Measurements from ENCODE around the gene OR6C3. TPM values are rescaled to one million over a fixed set of nuclear protein-coding genes. Genes with fewer than 3 reads are reported as not detected.
"Not testable (repeated sequence)": the region's sequence is repeated elsewhere in the genome, so short reads cannot be mapped to it uniquely, and the experiment has no call there.

Gene OR6C3
- polyA plus RNA-seq (2013, experiment 1 of 2; ENCODE audit: insufficient read length): not detected
- not detected for polyA plus RNA-seq (2013, experiment 2 of 2; ENCODE audit: insufficient read length)

DNA sequence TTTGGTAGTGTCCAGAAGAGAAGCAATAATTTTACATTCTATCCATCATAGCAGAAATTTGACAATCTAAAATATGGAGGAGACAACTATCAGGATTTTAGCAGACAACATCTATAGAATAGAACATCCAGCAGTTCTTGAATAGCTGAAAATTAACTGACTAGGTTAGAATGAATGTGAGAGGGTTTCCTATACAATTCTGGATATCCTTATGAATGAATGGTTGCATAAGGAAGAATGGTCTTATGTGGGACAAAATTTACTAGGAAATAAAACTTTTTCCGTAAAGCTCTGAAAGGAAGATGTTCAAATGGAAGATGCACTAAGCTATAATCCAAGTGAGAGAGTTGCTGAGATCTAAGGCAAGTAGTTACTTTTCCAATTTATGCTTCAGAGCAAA is at the start of gene OR6C3:
OR6C3 (plus strand) TSS at position 301 of the 400 bp plus-strand sequence. CDS start 955 bp downstream, outside the sequence.
- no peak for DNase-seq

DNA sequence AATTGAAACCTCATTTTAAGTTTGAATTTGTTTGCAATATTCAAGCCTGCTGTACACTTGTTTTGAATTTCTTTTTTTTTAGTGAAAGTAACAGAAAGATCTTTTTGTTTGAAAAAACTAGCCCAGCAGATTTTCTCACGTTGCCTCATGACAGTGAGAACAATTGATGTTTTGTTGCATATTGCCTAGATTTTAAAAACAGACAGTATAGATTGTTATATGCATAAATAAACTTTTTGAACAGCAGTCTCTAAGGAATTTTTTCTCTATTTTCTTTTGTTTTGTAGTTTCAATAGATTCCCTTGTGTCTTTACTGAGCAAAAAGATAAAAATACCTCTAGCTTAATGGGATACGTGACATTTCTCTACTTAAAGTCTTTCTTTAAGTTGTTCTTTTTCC is 49.6 kb upstream of the OR6C3 start:
- DNase-seq: no peak

DNA sequence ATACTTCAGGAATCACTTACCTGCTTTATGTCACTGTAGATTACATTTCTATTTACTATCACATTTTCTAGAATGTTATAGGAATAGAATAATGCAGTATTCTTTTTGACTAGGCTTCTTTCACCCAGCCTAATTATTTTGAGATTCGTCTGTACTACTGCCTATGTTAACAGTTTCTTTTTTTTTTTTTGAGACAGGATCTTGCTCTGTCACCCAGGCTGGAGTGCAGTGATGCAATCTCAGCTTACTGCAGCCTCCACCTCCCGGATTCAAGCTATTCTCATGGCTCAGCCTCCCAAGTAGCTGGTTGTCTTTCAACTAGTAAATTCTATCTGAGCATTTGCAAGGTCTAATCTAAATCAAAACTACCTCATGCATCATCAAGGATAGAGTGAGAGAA is 40.5 kb upstream of the OR6C3 start:
- DNase-seq: no peak

DNA sequence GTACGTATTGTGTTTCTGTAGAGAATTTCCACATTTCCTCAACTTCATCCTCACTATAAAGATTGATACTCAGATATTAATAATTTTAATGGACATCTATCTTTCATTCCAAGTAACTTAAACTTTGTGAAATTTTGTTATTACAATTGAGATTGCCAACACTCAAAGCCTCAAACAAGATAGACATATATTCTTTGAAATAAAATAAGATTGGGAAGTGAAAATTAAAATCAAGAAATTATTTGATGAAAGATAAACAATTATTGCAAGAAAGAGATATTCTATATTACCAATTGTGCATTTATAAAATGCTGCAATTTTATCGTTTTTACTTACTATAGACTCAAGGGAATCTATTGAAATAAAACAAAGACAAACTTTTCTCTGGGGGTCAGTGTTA is 34.1 kb upstream of the OR6C3 start, which contains the start of gene OR6C6:
OR6C6 (minus strand) TSS at position 101 of the 400 bp plus-strand sequence. CDS start 1,337 bp downstream, outside the sequence.
- no peak for DNase-seq

DNA sequence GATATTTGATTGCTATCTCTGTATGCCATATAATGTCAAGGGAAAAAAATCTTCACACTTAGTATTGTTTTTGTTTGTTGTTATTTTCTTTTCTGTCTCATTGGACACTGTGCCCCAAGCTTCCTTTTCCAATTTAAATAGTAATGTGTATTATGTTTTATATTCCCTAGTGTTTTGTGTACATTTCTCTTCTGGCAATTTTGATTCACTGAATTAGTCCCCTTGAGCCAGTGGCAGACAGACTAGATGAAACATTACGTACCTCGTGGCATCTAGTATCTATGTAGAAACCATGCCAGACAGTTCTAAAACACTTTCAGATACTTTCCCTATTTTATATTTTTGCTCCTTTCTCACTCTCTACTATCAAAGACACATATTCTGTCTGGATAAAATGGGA is 16.5 kb upstream of the OR6C3 start, which contains the start of gene OR6C1:
OR6C1 (plus strand) TSS at position 301 of the 400 bp plus-strand sequence. CDS start 6,257 bp downstream, outside the sequence.
- no peak for DNase-seq

DNA sequence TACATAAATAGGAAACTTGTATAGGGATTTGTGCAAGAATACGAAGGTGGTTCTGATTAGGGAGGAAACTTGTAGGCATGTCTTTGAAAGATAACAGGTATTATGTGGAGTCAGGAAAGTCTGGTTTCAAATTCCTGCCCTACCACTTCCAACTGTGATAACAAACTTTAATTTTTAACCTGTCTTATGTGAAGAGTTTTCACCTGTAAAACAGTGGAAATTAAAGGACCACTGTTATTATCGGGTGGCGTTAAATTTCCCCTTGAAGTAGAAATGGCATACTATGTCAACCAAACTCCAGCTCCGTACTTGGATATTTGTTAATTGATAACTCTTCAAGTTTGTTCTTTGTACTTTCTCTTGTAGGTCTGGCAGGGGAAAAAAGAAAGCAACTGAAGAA is 10.3 kb upstream of the OR6C3 start:
- no peak for DNase-seq

DNA sequence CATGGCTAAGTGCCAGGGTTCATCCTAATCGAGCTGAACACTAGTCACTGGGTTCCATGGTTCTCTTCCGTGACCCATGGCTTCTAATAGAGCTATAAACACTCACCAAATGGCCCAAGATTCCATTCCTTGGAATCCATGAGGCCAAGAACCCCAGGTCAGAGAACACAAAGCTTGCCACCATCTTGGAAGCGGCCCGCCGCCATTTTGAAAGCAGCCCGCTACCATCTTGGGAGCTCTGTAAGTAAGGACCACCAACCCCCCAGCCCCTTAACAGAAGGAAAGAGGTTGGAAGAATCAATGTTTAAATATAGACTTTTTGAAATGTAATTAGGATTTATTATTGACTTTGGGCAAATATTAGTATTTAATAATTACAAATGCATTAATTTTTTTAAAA is 4.7 kb upstream of the OR6C3 start:
- not testable (repeated sequence) for DNase-seq

DNA sequence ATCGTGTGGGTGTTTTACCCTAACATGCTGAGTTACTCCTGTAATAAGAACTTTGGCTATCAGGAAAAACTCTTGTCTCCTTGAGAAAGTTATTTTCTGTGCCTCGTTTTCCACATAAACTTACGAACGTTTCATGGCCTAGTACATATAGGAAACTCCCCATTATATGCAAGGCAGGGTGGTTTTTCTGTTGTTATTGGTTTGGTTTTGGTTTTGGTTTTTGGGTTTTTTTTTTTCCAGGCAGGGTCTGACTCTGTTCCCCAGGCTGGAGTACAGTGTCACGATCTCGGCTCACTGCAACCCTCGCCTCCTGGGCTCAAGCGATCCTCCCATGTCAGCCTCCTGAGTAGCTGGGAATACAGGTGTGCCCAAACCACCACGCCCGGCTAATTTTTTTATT is 5.5 kb downstream of the OR6C3 start:
- no peak for DNase-seq

DNA sequence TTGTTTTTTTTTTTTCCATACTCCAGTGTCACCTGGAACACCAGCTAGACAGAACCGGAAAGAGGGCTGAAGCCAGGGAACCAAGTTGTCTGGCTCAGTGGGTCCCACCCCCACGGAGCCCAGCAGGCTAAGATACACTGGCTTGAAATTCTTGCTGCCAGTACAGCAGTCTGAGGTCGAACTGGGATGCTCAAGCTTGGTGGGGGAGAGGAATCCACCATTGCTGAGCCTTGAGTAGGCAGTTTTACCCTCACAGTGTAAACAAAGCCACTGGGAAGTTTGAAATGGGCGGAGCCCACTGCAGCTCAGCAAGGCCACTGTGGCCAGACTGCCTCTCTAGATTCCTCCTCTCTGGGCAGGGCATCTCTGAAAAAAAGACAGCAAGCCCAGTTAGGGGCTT is 24.8 kb downstream of the OR6C3 start:
- not testable (repeated sequence) for DNase-seq

DNA sequence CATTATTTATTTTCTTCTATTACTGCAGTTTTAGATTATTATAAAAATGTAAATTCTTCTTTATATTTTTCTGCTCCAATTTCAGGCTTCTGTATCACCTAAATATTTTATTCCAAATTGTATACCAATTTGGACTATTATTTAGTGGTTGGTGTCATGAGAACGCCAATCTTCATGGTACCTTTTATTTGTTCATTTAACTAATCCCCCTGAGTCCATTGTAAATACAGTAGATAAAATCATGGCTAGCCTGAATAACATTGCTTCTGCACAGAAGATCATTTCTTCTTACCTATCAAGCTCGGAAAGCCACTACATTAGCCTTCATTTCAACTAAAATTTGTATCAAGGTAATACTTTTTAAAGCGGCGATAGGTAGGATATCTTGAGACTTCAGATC is 32.1 kb downstream of the OR6C3 start, which contains the start of gene OR6C75:
OR6C75 (plus strand) TSS at position 301 of the 400 bp plus-strand sequence. CDS start 2,136 bp downstream, outside the sequence.
- no peak for DNase-seq

DNA sequence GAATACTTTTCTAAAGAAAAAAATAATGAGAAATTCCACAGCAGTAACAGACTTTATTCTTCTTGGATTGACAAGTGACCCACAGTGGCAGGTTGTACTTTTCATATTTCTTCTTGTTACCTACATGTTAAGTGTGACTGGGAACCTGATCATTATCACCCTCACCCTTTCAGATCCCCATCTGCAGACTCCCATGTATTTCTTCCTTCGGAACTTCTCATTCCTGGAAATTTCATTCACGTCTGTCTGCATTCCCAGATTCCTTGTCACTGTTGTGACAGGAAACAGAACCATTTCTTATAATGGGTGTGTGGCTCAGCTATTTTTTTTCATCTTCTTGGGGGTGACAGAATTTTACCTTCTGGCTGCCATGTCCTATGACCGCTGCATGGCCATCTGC is 34.5 kb downstream of the OR6C3 start:
- DNase-seq: no peak

DNA sequence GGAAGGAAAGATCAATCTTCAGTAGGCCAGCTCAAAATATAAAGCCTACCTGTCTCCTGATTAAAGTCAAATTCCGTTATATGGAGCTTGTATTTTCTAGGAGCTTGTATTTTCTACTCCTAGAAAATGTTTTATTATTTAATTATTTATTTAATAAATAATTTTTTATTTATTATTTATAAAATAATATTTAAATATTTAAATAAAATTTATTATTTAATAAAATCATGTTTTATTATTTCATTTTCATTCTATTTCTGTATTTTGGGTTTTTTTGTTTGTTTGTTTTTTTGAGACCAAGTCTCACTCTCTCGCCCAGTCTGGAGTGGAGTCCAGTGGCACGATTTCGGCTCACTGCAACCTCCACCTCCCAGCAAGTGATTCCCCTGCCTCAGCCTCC is 42.0 kb downstream of the OR6C3 start:
- DNase-seq: no peak
